ENCODE measurements around the gene TAPBP.
A peak's percentile ranks its signal among the peaks of the same experiment; 100 is the strongest.
"Not testable (repeated sequence)": the region's sequence is repeated elsewhere in the genome, so short reads cannot be mapped to it uniquely, and the experiment has no call there.

TAPBP gene

GRCh38 chr6:33297406-33297955 lies 16.4 kb downstream of the TAPBP start:
- in situ Hi-C loops (cut with MboI; ENCODE audit: low sequenced_read_pairs) = no loop called here
- DNase-seq (ENCODE audit: low spot score in 2 of 2) = peak in 1 of 2 experiments; percentile 68
- H3K4me1 ChIP-seq = peaks cover 4% of the 10 kb centered on the region

GRCh38 chr6:33296797-33297405 lies 17.0 kb downstream of the TAPBP start:
- Histone ChIP-seq H3K36me3 (replicated peaks) (peaks cover 8% of the 10 kb centered on the region), H3K9me3 (no peaks in the 10 kb centered on the region), H3K27me3 (ENCODE audit: low read depth) (no peaks in the 10 kb centered on the region), H3K4me3 (peak overlapping the region; percentile 85), H3K4me1 (peaks cover 4% of the 10 kb centered on the region)
- DNase-seq (ENCODE audit: low spot score in 2 of 2) = no peak
- in situ Hi-C loops (cut with MboI; ENCODE audit: low sequenced_read_pairs) = no loop called here

More at GRCh38 chr6:33297406-33297955, 16.4 kb downstream of the TAPBP start:
- peaks cover 7% of the 10 kb centered on the region for H3K36me3 ChIP-seq (replicated peaks)
- H3K27me3 ChIP-seq (ENCODE audit: low read depth) = no peaks in the 10 kb centered on the region
- H3K4me3 ChIP-seq = peak overlapping the region; percentile 85
- no peaks in the 10 kb centered on the region for H3K9me3 ChIP-seq

GRCh38 chr6:33295621-33296369 lies 18.1 kb downstream of the TAPBP start:
- H3K4me1 ChIP-seq = peaks cover 4% of the 10 kb centered on the region
- H3K9me3 ChIP-seq = no peaks in the 10 kb centered on the region
- DNase-seq (ENCODE audit: low spot score in 2 of 2) = no peak
- no peaks in the 10 kb centered on the region for H3K27me3 ChIP-seq (ENCODE audit: low read depth)
- H3K36me3 ChIP-seq (replicated peaks) = peaks cover 19% of the 10 kb centered on the region
- no peak overlapping the region for H3K4me3 ChIP-seq
- in situ Hi-C loops (cut with MboI; ENCODE audit: low sequenced_read_pairs) = no loop called here

- H3K4me3 ChIP-seq = no peak overlapping the region
- peaks cover 8% of the 10 kb centered on the region for H3K4me1 ChIP-seq
- H3K36me3 ChIP-seq (replicated peaks) = peaks cover 18% of the 10 kb centered on the region
- in situ Hi-C loops (cut with MboI; ENCODE audit: low sequenced_read_pairs) = no loop called here
- DNase-seq (ENCODE audit: low spot score in 2 of 2) = no peak
- H3K9me3 ChIP-seq = no peaks in the 10 kb centered on the region
- no peaks in the 10 kb centered on the region for H3K27me3 ChIP-seq (ENCODE audit: low read depth)
Measured at GRCh38 chr6:33294086-33294823, 19.6 kb downstream of the TAPBP start.

- no peaks in the 10 kb centered on the region for H3K9me3 ChIP-seq
- no peak for DNase-seq (ENCODE audit: low spot score in 2 of 2)
- in situ Hi-C loops (cut with MboI; ENCODE audit: low sequenced_read_pairs) = no loop called here
- peaks cover 18% of the 10 kb centered on the region for H3K36me3 ChIP-seq (replicated peaks)
- peaks cover 9% of the 10 kb centered on the region for H3K4me1 ChIP-seq
- H3K4me3 ChIP-seq = no peak overlapping the region
- H3K27me3 ChIP-seq (ENCODE audit: low read depth) = no peaks in the 10 kb centered on the region
Measured at GRCh38 chr6:33292996-33293682, 20.7 kb downstream of the TAPBP start.

GRCh38 chr6:33290459-33290858 lies 23.4 kb downstream of the TAPBP start:
- DNase-seq (ENCODE audit: low spot score in 2 of 2) = no peak
- Histone ChIP-seq H3K4me3 (peak overlapping the region; percentile 69), H3K9me3 (no peaks in the 10 kb centered on the region), H3K4me1 (peaks cover 8% of the 10 kb centered on the region), H3K36me3 (replicated peaks) (peaks cover 38% of the 10 kb centered on the region), H3K27me3 (ENCODE audit: low read depth) (no peaks in the 10 kb centered on the region)
- in situ Hi-C loops (cut with MboI; ENCODE audit: low sequenced_read_pairs) = no loop called here

GRCh38 chr6:33289784-33290315 lies 24.0 kb downstream of the TAPBP start:
- Histone ChIP-seq H3K4me3 (peak overlapping the region; percentile 69), H3K27me3 (ENCODE audit: low read depth) (no peaks in the 10 kb centered on the region), H3K36me3 (replicated peaks) (peaks cover 42% of the 10 kb centered on the region), H3K4me1 (peaks cover 8% of the 10 kb centered on the region), H3K9me3 (no peaks in the 10 kb centered on the region)
- no peak for DNase-seq (ENCODE audit: low spot score in 2 of 2)
- in situ Hi-C loops (cut with MboI; ENCODE audit: low sequenced_read_pairs) = no loop called here

GRCh38 chr6:33288921-33289783 lies 24.7 kb downstream of the TAPBP start, which contains the start of the genes PFDN6 and WDR46:
Gene PFDN6 (plus strand): TSS chr6:33289601. CDS start chr6:33289857, 256 bp downstream.
Gene WDR46 (minus strand): TSS chr6:33289239. CDS start chr6:33289170, 69 bp downstream.
- in situ Hi-C loops (cut with MboI; ENCODE audit: low sequenced_read_pairs) = no loop called here
- H3K4me3 ChIP-seq = peak within 1 kb of the TSS; percentile 69
- DNase-seq (ENCODE audit: low spot score in 2 of 2) = peak; percentile 86 to 95
- H3K9me3 ChIP-seq = no peaks in the 10 kb centered on the region
- H3K27me3 ChIP-seq (ENCODE audit: low read depth) = no peaks in the 10 kb centered on the region
- peaks cover 8% of the 10 kb centered on the region for H3K4me1 ChIP-seq
- H3K36me3 ChIP-seq (replicated peaks) = peaks cover 48% of the 10 kb centered on the region

GRCh38 chr6:33288141-33288920 lies 25.5 kb downstream of the TAPBP start:
- Histone ChIP-seq H3K27me3 (ENCODE audit: low read depth) (no peaks in the 10 kb centered on the region), H3K4me3 (peak overlapping the region; percentile 69), H3K36me3 (replicated peaks) (peaks cover 48% of the 10 kb centered on the region), H3K9me3 (no peaks in the 10 kb centered on the region), H3K4me1 (peaks cover 8% of the 10 kb centered on the region)
- DNase-seq (ENCODE audit: low spot score in 2 of 2) = no peak
- in situ Hi-C loops (cut with MboI; ENCODE audit: low sequenced_read_pairs) = no loop called here

GRCh38 chr6:33286946-33287914 lies 26.6 kb downstream of the TAPBP start:
- Histone ChIP-seq H3K9me3 (no peaks in the 10 kb centered on the region), H3K36me3 (replicated peaks) (peaks cover 49% of the 10 kb centered on the region), H3K4me1 (peaks cover 8% of the 10 kb centered on the region), H3K27me3 (ENCODE audit: low read depth) (no peaks in the 10 kb centered on the region), H3K4me3 (no peak overlapping the region)
- in situ Hi-C loops (cut with MboI; ENCODE audit: low sequenced_read_pairs) = no loop called here
- no peak for DNase-seq (ENCODE audit: low spot score in 2 of 2)

- H3K27me3 ChIP-seq (ENCODE audit: low read depth); H3K9me3 ChIP-seq; DNase-seq (ENCODE audit: low spot score in 2 of 2); H3K4me3 ChIP-seq; H3K4me1 ChIP-seq; in situ Hi-C loops (cut with MboI; ENCODE audit: low sequenced_read_pairs): not testable (repeated sequence)
- H3K36me3 ChIP-seq (replicated peaks) = peaks cover 49% of the 10 kb centered on the region
Measured at GRCh38 chr6:33285214-33285613, 28.7 kb downstream of the TAPBP start.
